Kidney glomerular epithelial cell (primary cell): ENCODE results near the gene EBI3.
A peak's percentile ranks its signal among the peaks of the same experiment; 100 is the strongest.
"Not testable (repeated sequence)": the region's sequence is repeated elsewhere in the genome, so short reads cannot be mapped to it uniquely, and the experiment has no call there.

Source experiments
- DNase-seq: peaks from one replicate; lab custom pipeline; 2025; lab: John Stamatoyannopoulos, UW

Gene EBI3

GRCh38 chr19:4200940-4201542, 28.3 kb upstream of the EBI3 start:
- no peak for DNase-seq

GRCh38 chr19:4201798-4202197, 27.5 kb upstream of the EBI3 start:
- no peak for DNase-seq

GRCh38 chr19:4206818-4207484, 22.4 kb upstream of the EBI3 start:
- DNase-seq, result no peak

GRCh38 chr19:4208385-4209094, 20.8 kb upstream of the EBI3 start:
- peak; percentile 31 for DNase-seq

GRCh38 chr19:4210166-4210731, 19.1 kb upstream of the EBI3 start:
- DNase-seq, result no peak

GRCh38 chr19:4213116-4213515, 16.2 kb upstream of the EBI3 start:
- DNase-seq, result no peak

- no peak for DNase-seq
Observed at GRCh38 chr19:4215807-4216206, 13.5 kb upstream of the EBI3 start.

GRCh38 chr19:4216846-4217245, 12.5 kb upstream of the EBI3 start:
- DNase-seq, result no peak

- DNase-seq, result no peak
Observed at GRCh38 chr19:4217429-4218264, 11.7 kb upstream of the EBI3 start.

GRCh38 chr19:4218523-4218922, 10.8 kb upstream of the EBI3 start:
- not testable (repeated sequence) for DNase-seq

- no peak for DNase-seq
Observed at GRCh38 chr19:4220188-4220587, 9.1 kb upstream of the EBI3 start.

- no peak for DNase-seq
Observed at GRCh38 chr19:4224470-4224869, 4.9 kb upstream of the EBI3 start.

- DNase-seq, result no peak
Observed at GRCh38 chr19:4225885-4226284, 3.4 kb upstream of the EBI3 start.

- no peak for DNase-seq
Observed at GRCh38 chr19:4227771-4228170, 1.6 kb upstream of the EBI3 start.

GRCh38 chr19:4228765-4229178, 551 bp upstream of the EBI3 start:
- DNase-seq, result no peak

- not testable (repeated sequence) for DNase-seq
Observed at GRCh38 chr19:4230237-4230636, 914 bp downstream of the EBI3 start.

GRCh38 chr19:4231521-4231920, 2.2 kb downstream of the EBI3 start:
- not testable (repeated sequence) for DNase-seq

GRCh38 chr19:4232139-4232538, 2.8 kb downstream of the EBI3 start:
- DNase-seq, result not testable (repeated sequence)

GRCh38 chr19:4232614-4233281, 3.4 kb downstream of the EBI3 start:
- DNase-seq, result no peak

GRCh38 chr19:4233282-4233853, 4.0 kb downstream of the EBI3 start:
- peak; percentile 11 for DNase-seq
